Measurements from ENCODE around the gene ST6GALNAC3. TPM values are rescaled to one million over a fixed set of nuclear protein-coding genes. Genes with fewer than 3 reads are reported as not detected.

The ST6GALNAC3 gene
- polyA plus RNA-seq, 1 donor, result 5.0 TPM

GRCh38 chr1:76287917-76288316 lies 213.4 kb downstream of the ST6GALNAC3 start:
- no peak for DNase-seq (ENCODE audit: low read depth)

DNA sequence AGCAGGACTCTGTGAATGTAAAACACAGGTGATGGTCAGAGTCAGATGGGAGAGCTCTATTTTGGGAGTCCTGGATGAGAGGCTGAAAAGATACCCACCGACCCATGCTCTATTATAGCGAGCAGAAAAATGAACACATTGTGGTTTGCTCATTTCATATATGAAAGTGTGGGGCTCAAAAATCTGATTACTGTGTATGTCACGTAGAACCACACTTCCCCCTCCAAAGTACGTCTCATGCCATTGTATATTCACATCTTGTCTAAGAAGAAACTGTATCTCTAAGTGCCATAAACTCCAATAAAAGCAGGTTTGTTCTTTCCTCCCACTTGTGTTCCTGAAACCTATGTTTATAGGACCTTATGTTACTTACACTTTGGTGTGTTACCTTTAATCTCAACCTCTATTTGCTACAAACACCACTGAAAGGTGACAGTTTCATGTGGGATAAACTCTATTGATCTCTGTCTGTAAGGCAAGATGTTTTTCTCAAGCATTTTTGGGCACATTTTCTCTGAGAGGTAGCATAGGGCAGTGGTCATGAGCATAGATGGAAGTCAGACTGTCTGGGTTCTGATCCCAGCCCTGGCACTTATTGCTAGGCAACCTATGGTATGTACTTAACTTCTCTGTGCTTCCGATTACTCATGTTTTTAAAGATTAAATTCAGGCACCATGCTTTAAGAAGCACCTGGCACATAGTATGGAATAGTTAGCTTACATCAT lies 214.4 kb downstream of the ST6GALNAC3 start:
- DNase-seq (ENCODE audit: low read depth), result no peak

DNA sequence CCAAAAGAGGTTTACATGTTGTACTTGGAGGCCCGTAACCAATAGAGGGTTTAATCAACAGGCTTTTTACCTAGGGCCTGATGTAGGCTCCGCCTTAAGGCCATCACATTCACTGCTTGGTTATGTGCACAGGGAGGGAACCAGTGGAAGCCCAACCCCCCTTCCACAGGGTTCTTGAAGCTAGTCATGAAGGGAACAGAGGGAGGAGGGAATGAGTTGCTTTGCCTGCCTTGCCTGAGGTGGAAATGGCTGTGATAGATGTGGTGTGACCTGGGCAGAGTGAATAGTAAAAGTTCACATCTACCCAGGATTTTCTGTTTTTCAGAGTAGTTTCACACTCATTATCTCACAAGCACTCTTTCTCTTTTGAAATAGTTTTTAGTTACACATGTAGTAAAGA lies 215.1 kb downstream of the ST6GALNAC3 start:
- DNase-seq (ENCODE audit: low read depth), result no peak

DNA sequence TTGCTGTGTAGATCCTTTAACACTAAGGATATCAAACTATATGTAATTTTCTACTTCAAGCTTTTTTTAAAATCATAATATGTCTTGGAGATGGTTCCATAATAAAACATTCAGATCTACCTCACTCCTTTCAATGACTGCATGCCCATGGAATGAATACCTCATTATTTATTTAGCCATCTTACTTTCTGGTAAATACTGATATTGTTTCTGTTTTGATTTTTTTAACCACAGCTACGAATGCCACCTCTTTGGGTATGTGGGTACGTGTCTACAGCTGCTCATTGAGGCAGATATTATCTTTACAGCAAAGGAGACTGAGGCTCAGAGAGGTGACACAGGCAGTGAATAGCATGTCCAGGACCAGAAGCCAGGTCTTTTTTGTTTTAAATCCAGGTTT lies 215.7 kb downstream of the ST6GALNAC3 start:
- DNase-seq (ENCODE audit: low read depth), result no peak

DNA sequence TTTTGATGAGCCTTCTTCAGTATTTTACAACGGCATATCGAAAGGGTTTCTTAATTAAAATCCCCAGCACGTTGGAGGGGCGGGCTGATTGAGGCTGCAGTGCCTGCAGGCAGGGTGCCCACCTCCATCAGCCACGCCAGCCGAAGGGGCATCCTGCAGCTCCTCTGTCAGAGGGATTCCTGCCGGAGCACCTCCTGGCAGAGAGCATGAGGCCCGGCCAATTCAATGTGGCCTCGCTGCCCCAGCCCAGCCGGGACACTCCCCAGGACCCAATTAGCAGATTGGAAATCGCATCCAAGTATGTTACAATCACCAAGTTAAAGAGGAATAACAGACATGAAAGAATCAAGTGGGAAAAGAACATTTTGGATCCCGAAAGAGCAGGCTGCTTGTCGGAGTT lies 216.6 kb downstream of the ST6GALNAC3 start:
- no peak for DNase-seq (ENCODE audit: low read depth)

DNA sequence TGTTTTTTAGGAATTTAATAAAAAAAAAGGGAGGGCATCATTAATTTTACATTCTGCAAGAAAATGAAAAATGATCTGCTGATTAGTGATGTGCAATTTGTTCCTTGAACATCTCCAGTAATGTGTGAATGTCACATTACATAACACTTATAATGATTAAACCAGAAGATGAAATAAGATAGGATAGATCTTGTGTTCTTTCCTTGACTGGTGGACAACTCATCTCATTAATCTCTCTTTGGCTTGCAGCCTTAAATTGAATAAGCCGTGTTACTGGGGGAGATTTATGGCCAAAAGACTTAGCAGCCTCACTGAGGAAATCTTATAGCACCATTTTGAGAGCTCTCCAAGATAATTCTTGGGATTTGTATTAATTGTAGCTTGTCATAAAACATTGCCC lies 217.2 kb downstream of the ST6GALNAC3 start:
- no peak for DNase-seq (ENCODE audit: low read depth)

DNA sequence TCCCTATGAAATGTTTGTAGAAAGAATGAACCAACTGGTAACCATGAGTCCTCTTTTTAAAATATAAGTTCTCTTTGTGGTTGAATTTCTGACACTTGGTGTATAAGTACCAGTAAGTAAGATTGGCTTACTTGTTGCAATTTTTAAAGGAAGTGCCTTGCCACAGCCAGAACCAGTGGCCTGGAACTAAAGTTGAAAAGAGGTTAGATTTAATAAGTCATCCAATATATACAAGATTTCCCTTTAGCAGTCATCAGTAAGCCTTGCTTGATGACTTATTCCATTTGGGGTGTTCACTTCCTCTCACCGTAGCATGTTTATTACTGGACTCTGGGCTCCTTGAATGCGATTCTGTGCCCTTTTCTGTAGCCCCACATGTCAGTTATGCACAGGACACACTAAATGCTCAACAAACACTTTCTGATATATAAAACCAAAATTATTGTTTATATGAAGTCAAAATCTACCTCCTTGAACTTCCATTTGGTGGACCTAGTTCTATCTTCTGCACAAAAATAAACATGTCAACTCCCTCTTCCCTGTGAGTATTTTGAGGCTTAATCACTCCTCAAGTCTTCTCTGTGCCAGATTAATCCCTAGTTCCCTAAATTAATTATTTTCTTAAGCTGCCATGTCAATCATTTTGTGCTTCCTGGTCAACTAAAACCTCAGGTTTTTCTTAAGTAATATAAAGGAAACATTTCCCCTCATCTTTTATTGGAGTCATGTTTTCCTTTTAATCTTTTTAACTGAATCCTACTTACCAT lies 218.1 kb downstream of the ST6GALNAC3 start:
- DNase-seq (ENCODE audit: low read depth), result no peak

DNA sequence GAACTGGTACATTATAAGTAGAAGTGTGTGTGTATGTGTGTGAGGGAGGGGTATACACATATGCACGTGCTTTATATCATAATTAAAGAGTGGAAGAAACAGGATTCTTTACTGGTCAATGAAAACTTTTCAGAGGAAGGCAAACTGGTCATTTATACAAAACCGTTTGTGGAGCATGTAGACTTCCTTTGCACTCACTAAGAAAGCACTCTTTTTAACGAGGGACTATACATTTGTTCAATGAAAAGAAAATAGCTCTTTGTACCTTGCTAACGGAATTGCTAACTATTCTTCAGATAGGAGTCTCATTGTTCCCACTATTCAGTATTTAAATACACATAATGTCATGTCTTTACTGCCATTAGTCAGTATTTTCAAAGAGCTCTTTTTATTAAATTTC lies 219.3 kb downstream of the ST6GALNAC3 start:
- no peak for DNase-seq (ENCODE audit: low read depth)

- no peak for DNase-seq (ENCODE audit: low read depth)
Measured at GRCh38 chr1:76294482-76295194, 220.1 kb downstream of the ST6GALNAC3 start.

DNA sequence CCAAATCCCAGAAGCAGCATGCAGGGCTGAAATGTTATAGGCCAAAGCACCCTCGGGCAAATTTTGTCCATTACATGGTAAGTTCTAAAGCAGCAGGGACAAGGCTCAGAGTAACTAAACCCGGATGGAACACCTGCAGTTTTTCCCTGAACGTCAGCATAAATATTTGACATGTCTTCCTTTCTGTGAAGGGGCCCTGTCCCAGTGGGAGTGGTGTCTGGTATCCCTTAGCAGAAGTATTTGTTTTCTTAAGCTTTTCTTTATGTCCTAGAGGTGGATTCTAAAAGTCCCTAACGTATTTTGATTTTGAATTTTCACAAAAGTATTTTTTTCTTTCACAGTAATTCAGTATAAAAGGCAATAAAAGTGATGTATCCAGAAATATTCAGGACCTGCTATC lies 223.9 kb downstream of the ST6GALNAC3 start:
- no peak for DNase-seq (ENCODE audit: low read depth)

- no peak for DNase-seq (ENCODE audit: low read depth)
Measured at GRCh38 chr1:76299036-76299435, 224.5 kb downstream of the ST6GALNAC3 start.

DNA sequence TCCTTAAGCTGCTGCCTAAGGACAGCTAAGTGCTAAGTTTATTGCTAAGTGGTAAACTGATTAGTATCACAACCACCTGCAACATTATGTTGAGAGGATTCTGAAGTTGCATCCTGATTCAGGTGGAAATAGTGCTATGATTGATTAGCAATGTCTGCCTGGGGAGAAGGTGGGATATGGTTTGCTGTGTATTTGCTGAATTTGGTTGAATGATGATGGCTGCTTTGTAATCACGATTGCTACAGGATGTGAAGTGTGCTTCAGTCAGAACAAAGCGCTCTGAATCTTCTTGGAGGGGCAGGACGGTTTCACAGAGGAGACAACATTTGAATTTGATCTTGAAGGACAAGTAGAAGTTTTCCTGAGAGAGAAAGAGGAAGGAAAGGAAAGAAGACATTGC lies 226.0 kb downstream of the ST6GALNAC3 start:
- no peak for DNase-seq (ENCODE audit: low read depth)

- no peak for DNase-seq (ENCODE audit: low read depth)
Measured at GRCh38 chr1:76302711-76303339, 228.3 kb downstream of the ST6GALNAC3 start.

DNA sequence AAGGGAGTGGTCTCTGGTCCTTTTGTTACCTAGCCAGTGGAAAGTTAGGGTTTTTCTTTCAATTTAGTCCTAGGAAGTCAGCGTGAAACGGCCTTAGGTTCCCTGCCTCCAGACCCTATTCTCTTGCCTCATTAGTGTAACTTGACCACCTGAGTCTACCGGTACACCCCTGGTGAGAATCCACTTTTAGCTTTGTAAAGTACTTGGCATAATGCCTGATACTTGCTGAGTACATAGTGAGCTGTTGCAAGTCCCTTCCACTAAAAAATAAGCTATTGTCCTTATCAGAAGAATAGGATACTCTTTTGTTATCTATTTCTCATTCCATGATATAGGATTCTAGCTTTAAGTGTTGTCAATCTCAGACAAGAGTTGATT lies 228.8 kb downstream of the ST6GALNAC3 start:
- no peak for DNase-seq (ENCODE audit: low read depth)

DNA sequence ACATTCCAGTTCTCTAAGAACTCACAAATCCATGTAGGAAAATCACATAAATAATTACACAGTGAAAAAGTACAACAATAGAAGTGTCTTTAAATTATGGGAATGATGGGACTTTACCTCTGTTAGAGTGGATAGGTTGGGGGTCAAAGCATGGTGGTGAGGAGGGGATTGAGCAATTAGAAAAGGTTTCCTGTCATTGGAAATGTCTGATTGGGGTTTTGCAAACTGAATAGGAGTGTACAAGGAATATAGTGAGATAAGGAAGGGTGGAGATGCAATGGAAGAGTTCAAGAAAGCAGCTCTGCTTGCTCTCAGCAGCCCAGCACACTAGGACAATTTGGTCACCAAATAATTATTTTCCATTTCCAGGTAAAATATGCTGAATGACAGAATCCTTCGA lies 238.8 kb downstream of the ST6GALNAC3 start:
- no peak for DNase-seq (ENCODE audit: low read depth)

- DNase-seq (ENCODE audit: low read depth), result no peak
Measured at GRCh38 chr1:76314730-76315129, 240.2 kb downstream of the ST6GALNAC3 start.

GRCh38 chr1:76317299-76317900 lies 242.9 kb downstream of the ST6GALNAC3 start:
- DNase-seq (ENCODE audit: low read depth), result no peak

DNA sequence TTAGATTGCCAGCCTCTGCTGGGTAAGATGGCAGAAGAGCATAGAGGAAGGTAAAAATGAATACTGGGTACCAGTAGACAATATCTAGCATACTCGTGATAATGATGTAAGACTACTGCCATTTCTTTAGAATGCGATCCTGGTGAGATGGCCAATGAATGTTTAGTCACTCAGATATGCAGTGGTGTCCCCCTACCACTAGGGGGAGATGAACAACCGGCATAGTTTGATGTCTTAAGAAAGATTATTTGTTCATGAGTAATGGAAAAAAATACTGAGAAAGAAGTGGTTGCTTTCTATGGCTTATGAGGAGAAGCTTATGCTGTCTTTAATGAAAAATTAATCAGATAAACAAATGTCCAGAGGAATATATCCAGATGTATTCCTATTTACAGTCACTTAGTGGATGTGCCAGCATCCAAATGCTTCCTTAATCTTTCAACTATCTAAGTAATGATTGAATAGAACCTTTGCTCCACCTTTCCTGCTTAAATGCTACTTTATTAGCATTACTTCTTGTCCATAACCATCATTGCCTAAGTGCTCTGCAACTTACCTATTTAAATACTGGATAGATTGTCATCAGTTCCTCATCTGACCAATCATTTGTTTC lies 256.6 kb downstream of the ST6GALNAC3 start:
- peak; percentile 17 for DNase-seq (ENCODE audit: low read depth)

- no peak for DNase-seq (ENCODE audit: low read depth)
Measured at GRCh38 chr1:76335882-76336281, 261.3 kb downstream of the ST6GALNAC3 start.

DNA sequence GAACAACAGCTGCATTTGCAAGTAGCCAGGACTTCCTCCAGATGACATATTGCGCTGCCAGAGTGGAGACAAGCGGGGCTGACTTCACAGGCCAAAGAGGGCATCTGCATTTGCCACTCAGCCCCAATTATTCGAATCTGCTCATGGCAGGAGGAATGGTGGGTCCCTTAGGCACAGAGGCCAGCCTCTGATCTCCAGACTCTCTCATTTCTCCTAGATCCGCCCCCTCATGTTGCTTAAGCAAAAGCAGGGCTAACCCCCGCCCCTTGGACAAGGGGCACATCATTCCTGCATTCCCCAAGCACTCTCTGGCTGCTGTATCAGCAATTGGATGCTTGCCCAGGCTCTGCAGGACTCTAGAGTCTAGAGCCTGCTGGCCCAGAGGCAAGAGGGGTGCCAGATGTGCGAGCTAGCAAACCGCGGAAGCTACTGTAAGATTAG lies 262.4 kb downstream of the ST6GALNAC3 start:
- DNase-seq (ENCODE audit: low read depth), result peak; percentile 35

GRCh38 chr1:76337542-76338219 lies 263.1 kb downstream of the ST6GALNAC3 start:
- no peak for DNase-seq (ENCODE audit: low read depth)
